ENCODE measurements around the gene CNTNAP2.
"Not testable (repeated sequence)": the region's sequence is repeated elsewhere in the genome, so short reads cannot be mapped to it uniquely, and the experiment has no call there.

Gene CNTNAP2

DNA sequence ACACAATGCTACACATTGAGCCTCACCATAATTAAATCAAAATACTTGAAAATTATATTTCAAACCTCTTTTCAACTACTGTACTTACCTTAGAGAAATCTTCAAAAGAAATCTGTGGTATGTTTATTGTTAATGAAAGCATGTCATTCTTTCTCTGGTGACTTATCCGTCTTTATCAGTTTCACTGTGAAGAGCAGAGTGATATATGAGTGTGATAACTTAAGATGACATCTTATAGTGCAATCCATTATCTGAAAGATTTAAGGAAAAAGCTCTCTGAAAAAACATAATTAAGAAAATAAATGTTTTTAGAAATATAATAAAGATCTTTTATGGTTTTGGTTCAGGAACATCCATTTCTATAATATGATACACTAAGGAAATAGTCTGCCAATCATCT is 1562.3 kb downstream of the CNTNAP2 start:
- no peak for DNase-seq

DNA sequence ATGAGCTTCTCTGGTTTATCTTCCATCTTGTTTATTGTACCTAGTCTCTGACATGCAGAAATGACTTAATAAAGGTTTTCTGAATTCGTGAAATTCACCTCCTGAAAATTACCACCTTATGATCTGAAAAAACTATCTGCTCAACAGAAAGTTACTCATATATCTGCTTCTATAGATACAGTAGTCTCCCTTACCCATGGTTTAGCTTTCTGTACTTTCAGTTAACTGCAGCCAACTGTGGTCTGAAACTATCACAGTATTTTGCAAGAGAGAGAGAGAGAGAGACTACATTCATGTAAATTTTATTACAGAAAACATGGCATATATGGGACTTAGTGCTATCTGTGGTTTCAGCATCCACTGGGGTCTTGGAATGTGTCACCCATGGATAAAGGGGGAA is 1564.9 kb downstream of the CNTNAP2 start:
- DNase-seq: no peak

DNA sequence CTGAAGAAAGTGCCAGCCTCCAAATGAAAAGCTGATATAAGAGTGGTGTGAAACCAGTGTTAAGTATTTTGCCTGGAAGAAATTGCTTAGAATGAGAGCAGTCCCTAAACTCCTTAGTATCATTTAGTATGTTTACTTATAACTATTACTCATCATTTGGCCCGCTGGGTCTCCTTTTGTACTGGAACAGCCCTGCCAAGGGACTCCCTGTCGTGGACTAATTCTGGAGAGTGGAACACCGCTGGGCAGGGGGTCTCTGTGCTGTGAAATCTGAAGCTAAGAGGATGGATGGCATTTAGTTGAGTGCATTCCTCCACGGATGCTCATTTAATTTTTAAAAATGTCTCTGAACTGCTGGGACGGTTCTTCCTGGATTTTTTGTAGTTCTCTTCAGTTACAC is 1584.1 kb downstream of the CNTNAP2 start:
- peak in 2 of 3 experiments; percentile 26 to 60 for DNase-seq

DNA sequence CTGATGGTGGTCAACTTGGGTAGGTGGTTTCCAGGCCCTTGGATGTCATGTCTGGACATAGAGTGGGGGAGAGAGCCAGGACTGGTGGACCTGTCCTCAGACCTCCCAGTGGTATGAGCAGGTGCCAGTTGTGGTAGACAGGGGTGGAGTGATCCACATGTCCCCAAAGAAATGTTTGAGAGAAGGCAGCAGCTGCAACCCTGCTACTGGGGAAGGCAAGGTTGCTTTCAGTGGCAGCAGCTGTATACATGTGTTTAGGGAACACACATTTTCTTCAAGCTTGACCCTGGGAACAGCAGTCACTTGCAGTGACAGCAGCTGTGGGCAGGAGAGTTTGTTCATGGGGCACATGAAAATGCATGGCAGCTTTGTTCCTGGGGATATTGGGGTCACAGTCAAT is 1591.3 kb downstream of the CNTNAP2 start:
- no peak for DNase-seq

DNA sequence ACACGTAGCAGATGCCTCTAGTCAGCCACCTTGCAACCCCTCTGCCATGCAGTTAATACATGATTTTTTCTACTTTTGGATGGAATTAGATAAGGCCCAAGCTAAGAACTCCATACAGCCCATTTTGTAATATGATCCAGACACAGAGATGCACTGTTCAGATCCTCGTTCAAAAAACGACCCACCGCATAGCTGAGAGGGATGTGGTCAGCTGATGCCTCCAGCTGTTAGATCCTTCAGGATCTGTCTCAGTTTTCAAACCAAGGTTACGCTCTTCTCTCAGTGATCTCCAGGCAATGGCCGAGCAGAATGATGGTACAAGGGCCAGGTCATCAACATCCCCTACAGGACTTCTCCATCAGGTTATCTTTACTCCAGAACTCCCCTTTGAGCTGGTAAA is 1592.3 kb downstream of the CNTNAP2 start:
- no peak for DNase-seq

DNA sequence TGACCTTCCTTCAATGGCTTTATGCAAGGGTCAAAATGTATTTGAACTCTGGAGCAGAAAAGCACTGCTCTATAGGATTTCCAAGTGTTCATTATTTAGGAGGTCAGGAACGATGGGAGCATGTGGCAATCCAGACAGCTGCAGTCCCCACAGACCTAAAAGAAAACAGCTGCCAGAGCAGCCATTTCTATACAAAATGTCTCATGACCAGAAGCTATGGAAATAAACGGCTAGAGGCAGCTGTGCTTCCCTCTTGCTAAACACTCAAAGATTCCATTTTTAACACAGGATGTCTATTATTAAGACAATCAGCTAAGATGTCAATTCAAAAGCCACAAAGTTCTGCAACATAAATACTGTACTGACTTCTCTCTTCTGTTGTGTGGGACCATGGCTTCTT is 1594.8 kb downstream of the CNTNAP2 start:
- DNase-seq: no peak

DNA sequence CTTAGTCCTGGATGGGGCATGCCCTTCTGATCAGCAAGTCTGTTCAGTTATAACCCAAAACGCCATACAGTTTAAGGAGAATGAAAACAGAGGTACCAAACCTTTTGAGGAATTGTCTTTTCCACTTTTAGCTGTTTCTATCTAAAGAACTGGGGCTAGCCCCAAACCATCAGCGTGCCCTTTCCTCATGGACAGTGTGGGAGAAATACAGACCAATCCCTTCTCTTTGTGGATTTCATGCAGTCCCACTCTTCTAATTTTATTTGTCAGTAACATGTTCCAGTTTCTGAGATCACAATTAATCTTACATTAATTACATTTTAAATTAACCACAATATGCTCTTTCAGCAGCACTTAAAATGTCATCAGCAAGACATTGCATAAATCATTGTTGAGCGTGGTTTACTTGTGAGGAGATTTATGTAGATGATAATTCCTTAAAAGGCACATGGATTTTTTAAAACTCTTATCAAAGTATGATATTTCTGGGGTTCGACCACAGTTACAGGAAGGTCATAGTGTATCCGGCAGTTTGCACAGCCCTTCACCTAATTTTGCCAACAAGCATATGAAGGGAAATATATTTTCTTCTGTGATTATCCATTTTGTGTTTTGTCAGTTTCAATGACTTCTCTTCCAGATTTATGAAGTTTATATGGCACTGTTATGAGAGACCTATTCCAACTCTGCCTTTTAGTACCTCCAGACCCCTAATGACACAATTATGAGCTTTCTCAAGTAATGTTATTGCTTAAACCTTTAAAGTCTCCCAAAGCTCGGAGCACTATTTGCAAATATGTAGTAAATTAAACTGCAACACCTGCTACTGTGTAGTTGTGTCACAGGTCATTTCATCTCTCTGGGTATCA is 1605.6 kb downstream of the CNTNAP2 start:
- DNase-seq: peak in 2 of 3 experiments; percentile 23 to 42

DNA sequence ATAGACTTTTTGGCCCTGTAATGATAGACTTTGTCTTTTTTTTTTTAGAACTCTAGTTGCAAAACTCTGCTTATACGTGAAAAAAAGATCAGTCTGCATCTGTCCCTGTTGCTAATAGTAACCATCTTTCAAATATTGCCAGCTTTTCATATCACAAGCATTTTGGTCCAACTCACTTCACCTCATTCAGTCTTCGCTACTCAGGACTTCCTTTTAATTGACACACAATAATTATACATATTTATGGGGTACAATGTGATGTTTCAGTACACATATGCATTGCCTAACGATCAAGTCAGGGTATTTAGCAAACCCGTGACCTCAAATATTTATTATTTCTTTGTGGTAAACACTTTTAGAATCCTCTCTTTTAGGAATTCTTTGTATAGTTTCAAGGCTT is 1606.9 kb downstream of the CNTNAP2 start:
- no peak for DNase-seq

DNA sequence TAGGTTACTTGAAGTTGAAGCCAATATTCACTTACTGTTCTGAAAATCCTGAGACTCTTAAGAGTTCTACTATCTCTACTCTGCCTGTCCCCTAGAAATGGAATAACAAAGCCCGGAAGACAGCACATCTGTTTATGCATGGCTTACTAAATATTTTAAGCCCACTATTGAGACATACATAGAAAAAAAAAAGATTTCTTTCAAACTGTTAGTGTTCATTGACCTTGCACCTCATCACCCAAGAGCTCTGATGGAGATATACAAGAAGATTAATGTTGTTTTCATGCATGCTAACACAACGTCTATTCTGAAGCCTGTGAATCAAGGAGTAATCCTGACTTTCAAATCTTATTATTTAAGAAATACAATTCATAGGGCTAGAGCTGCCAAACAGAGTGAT is 1614.7 kb downstream of the CNTNAP2 start:
- DNase-seq: no peak

DNA sequence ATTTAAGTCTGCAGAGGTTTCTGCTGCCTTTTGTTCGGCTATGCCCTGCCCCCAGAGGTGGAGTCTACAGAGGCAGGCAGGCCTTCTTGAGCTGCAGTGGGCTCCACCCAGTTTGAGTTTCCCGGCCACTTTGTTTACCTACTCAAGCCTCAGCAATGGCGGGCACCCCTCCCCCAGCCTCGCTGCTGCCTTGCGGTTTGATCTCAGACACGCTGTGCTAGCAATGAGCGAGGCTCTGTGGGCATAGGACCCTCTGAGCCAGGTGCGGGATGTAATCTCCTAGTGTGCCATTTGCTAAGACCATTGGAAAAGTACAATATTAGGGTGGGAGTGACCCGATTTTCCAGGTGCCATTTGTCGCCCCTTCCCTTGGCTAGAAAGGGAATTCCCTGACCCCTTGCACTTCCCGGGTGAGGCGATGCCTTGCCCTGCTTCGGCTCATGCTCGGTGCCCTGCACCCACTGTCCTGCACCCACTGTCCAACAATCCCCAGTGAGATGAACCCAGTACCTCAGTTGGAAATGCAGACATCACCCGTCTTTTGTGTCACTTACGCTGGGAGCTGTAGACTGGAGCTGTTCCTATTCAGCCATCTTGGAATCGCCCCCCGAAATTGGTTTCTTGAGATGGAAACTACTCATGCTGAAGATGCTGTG is 1621.1 kb downstream of the CNTNAP2 start:
- not testable (repeated sequence) for DNase-seq

DNA sequence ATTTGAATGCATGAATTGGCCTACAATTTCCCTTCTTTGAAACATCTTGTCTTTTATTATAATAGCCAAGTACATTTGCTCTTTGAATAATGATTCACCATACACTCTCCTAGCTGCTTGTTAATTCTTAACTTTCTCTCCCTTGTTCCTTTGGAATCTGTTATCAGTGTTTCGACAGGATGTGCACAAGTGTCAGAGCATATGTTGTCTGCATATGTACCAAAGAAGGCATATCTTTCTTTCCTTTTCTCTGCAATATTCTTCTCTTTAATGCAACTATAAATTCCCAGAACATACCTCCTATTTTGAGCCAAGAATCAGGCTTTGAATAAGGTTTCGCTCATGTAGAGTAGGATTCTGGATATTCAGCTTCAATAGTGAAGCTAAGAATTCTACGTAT is 1625.7 kb downstream of the CNTNAP2 start:
- no peak for DNase-seq

DNA sequence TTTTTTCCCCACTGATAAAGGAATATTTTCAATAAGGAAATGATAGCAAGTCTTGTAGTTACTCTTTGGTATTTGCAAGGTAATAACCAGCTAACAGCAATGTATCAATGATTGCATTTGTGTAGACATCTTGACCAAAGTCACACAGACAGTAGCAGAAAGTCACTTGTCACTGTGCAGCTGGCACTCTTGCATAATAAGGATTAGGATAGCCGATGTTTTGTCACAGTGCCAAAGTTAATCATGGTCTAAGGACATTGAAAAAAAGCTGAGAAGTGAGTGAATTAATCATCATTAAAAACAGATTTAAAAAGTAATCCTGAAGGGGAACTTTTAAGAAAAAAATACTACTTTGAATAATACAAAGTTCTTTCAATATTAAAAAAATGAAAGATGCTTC is 1639.7 kb downstream of the CNTNAP2 start:
- peak in 1 of 3 experiments; percentile 66 for DNase-seq

DNA sequence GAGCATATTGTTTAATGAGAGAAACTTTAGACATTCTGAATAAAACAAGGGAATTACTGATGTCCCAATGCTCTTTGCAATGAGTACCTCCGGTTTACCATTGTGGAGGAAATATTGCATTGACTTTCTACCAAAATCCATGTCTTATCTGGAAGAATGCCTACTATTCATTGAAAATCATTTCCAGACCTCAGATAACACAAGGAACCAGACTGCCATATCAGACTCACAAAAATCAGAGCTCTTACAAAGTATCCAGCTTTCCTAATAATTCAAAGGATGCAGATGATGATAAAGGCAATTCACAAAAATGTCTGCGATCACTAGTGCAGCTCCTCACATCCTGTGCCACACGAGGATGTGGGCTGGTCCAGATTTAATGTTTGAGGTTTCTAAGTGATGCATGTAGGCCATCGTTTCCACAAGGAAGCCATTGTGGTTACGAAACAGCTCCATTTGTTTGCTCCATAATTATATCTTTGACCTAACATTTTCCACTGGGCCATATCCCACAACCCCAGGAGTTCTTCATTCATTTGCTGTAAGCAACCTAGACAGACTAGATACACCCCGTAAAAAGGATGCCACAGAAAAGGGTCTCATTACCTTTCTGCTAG is 1642.8 kb downstream of the CNTNAP2 start:
- peak in 2 of 3 experiments; percentile 12 to 15 for DNase-seq

DNA sequence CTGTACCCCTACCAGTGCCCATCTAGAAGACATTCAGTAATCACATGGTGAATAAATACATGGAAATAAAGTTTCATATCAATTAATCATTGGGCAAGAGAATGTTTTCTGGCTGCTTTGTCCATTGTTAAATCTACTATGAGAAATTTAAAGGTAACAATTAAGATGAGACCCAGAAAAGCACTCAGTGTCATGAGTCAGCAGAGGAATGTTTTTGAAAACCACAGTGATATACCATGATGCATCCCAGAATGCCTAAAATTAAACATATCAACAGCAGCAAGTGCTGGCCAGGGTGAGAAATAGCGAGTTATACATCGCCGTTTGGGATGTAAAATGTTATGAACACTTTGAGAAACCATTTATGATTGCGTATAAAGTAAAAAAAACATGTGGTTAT is 1648.7 kb downstream of the CNTNAP2 start:
- DNase-seq: no peak

DNA sequence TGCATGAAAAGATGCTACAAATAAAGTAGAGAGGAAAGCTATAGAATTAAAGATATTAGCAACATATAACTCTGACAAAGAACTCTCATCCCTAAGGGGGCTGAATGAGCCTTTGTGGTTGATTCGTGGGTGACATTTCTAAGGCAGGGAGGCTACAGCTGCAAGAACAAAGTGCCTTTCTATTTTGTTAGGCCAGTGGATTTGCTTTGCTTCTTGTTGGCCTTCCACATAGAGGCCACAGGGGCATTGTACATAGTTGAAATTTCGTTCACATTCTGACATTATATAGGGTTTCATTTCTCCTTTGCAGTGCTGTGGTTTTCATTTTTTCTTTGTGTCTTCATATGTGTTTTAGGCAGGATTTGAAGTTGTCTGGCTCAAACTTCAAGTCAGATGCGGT is 1654.7 kb downstream of the CNTNAP2 start:
- DNase-seq: no peak

DNA sequence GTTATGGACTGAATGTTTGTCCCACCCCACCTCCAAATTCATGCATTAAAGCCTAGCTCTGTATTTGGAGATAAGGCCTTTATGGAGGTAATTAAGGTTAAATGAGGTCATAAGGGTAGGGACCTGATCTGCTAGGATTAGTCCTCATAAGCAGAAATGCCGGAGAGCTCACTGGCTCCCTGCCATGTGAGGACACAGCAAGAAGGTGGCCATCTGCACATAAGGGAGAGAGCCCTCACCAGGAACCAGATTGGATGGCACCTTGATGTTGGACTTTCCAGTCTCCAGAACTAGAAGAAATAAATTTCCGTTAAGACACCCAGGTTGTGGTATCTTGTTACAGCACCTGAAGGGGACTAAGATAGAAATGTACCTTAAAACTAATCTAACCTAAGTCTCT is 1657.9 kb downstream of the CNTNAP2 start:
- DNase-seq: no peak

DNA sequence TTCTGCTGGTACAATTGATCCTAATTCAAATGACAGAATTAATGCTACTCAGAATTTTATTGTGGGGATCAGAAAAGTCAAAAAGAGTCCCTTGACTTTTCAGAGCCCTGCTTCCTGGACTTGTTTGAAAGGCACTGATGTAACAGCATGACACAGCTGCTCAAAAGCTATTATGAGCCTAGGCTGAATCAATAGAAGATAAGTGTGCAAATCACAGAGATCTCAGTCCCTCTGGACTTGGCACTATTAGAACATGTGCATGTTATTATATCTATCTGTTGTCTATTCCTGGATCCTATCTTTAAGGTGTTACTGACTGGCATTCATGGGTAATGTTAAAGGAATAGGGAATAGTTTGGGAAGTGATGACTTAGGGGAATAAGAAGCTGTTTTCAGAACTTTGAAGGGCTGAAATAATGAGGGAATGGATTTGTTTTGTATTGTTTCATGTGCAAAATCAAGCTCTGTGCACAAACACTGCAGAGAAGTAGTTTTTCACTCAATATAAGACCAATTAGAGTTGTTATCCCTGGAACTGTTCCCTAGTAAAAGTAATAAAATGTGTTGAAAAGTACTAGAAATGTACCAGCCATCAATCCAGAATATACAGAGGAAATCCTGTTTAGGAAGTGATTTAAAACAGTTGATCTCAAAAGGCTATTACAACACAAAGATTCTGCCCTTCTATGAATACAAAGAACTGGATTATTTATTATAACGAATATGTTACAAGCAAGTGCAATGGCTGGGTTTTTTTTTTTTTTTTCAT is 1659.1 kb downstream of the CNTNAP2 start:
- peak in 2 of 3 experiments; percentile 25 to 82 for DNase-seq

DNA sequence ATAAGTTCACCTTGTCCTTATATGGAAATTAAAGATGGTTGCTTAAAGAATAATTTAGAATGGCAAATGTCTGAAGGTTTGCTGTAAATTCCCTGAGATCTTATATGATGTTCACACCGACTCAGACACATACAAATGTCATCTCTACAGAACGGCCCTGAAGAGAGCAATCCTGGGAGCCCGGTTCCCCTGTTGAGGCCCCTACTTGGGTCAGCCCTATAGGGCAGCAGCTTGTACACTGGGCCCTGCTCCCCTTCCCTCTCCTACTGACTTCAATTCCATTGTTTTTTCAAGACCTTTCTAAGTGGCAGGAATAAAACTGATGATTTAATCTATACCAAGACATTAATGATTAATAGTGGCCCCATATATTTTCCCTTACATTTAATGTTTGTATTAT is 1660.7 kb downstream of the CNTNAP2 start:
- no peak for DNase-seq

DNA sequence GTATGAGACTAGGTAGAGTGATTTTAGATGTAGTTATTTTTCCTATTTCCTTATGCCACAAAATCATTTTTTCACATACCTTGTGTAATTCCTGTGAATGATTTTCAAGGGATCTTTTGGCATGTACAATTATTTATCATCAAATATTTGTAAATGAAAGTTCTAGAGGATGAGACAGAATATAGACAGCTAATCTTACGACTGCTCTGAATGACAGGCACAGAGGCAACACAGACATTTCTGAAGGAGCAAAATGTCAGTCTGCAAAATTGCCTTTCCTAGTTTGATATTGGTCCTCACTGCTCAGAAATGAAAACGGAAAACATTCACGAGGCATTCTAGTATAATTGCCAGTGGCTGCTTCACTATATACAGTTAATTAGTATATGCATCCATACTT is 1663.3 kb downstream of the CNTNAP2 start:
- no peak for DNase-seq

DNA sequence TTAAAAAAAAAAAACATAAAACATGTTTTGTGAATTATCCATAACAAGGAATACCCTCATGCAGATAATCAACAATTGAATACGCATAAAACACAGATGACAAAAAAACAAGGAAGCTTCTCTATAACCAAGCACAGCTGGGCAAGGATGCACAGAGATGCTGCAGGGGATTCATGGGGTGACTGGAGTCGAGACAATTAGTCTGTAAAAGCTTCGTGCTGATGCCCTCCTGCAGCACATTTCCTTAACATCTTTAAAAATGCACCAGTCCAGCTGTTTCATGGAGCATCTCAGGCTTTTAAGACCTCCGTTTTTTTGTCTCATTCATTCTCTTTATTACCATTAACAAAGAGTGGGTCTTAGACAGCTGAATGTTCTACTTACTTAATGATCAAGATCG is 1680.0 kb downstream of the CNTNAP2 start:
- DNase-seq: peak in 1 of 3 experiments; percentile 63

DNA sequence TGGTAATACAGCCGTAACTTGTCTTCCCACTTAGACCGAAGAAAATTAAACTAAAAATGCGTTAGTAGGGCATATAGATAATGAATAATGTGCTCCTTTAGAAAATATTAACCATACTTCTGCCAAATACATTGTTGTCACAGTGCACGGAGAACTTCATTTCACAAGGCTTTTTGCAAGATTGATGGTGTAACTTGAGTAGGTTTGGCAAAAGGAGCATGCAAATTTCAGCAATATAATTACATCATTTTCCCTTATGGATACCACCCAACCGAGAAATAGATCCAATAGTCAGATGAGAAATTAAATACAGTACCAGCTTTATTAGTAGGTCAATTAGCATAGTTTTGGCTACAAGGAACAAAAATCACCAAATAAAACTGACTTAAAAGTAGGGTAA is 1681.4 kb downstream of the CNTNAP2 start:
- peak in 1 of 3 experiments; percentile 32 for DNase-seq

DNA sequence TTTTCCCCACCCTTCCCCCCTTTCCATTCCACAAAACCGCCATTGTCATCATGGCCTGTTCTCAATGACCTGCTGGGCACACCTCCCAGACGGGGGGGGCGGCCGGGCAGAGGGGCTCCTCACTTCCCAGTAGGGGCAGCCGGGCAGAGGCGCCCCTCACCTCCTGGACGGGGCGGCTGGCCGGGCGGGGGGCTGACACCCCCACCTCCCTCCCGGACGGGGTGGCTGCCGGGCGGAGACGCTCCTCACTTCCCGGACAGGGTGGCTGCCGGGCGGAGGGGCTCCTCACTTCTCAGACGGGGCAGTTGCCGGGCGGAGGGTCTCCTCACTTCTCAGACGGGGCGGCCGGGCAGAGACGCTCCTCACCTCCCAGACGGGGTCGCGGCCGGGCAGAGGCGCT is 1685.2 kb downstream of the CNTNAP2 start:
- DNase-seq: not testable (repeated sequence)

DNA sequence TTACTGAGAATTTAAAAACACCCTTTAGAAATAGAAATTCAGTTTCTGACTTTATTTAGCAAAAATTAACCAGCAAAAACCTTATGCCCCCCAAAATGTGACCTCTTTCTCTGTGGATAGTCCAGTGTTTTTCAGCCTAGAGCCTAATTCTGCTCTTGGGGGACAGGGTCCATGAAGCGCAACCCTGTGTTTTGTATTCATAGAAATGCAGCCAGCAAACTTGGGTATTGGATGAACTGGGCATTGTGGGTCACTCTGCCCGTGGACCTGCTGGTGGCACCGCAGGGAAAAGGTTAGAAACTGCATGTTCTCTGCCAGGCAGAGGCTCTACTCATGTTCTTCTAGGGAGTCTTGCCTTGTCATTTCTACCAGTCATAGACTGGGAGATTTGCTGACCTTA is 1686.5 kb downstream of the CNTNAP2 start:
- DNase-seq: no peak
